GM21529 (cell line): ENCODE data around the gene HPCAL4.

ENCODE experiments used
- ATAC-seq: cut with Tn5 transposase; IDR thresholded peaks from one replicate; pipeline ENCODE4 v1.9.1; 2021; ENCODE audit not compliant: unreplicated experiment

HPCAL4 gene

GRCh38 chr1:39678889-39679288, 12.3 kb downstream of the HPCAL4 start:
- no peak for ATAC-seq

- ATAC-seq: no peak
Measured at GRCh38 chr1:39677645-39678044, 13.6 kb downstream of the HPCAL4 start.

DNA sequence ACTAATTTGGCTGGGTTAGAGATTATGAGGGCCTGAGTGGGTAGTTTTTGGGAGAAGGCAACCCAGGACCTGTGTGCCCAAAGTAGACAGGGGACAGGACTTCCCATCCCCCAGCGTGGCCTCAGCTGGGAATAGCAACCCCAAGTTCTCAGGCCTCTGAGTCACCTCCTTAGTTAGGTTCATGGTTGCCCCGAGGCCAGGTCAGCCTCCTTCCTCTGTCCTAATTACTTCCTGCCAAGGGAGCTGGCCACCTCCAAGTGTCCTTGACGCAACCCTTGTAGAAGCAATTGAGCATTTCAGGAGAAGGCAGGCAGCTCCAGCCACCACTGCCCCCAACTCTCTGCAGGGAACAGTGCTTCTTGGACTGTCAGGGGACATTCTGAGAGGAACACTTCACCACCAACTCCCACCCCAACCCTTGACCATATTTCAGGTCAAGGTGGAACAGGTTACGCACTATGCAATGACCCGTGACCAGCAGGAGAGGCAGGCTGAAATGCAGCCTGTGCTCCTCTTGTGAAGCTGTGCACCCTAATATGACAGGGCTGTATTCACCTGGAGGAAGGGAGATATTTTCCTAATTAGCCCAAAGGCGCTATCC, 14.2 kb downstream of the HPCAL4 start:
- ATAC-seq: no peak

GRCh38 chr1:39675220-39675619, 16.0 kb downstream of the HPCAL4 start:
- no peak for ATAC-seq

GRCh38 chr1:39673215-39673614, 18.0 kb downstream of the HPCAL4 start:
- no peak for ATAC-seq

GRCh38 chr1:39672551-39672947, 18.7 kb downstream of the HPCAL4 start:
- no peak for ATAC-seq

GRCh38 chr1:39671793-39672550, 19.3 kb downstream of the HPCAL4 start, which contains the start of gene NT5C1A:
Gene NT5C1A, minus strand, starts transcription at chr1:39672107. Its CDS starts 69 bp downstream, at chr1:39672038.
- ATAC-seq: no peak

- ATAC-seq: no peak
Measured at GRCh38 chr1:39671433-39671792, 19.8 kb downstream of the HPCAL4 start.

DNA sequence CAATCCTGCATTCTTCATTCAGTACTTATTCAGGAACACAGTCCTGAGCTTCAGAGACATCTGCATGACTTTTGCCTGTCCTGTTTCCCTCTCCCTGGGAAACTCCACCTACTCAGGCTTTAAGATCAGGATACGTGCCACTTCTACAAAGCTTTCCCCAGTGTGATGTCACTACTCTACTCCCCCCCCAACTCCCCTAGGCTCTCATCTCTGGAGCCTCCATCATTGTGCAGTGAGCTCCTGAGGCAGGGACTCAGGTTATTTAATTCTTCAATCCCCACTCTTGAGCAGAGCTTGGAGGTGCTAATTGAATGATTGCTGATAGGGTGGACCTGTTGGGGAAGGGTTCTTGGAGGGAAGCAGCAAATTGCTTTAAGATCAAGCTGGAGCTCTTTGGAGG, 20.5 kb downstream of the HPCAL4 start:
- no peak for ATAC-seq

- no peak for ATAC-seq
Measured at GRCh38 chr1:39668894-39669293, 22.3 kb downstream of the HPCAL4 start.

DNA sequence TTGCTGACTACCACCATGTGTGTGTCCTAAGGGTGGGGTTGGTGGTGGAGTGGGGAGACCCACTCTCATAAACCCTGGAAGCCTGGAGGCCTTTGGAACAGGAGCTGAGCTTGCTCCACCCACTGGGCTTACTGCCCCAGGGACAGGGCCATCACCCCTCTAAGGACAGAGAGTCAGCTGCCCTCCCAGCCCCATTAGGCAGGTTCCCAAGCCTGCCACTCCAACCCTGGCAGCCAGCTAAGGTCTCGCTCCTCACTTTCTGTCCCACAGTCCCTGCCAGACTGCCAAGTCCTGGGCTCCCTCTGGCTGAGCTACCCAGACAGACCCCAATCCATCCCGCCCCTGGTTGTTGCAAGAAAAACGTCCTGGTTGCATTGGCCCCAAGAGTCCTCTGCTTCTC, 23.1 kb downstream of the HPCAL4 start:
- no peak for ATAC-seq

DNA sequence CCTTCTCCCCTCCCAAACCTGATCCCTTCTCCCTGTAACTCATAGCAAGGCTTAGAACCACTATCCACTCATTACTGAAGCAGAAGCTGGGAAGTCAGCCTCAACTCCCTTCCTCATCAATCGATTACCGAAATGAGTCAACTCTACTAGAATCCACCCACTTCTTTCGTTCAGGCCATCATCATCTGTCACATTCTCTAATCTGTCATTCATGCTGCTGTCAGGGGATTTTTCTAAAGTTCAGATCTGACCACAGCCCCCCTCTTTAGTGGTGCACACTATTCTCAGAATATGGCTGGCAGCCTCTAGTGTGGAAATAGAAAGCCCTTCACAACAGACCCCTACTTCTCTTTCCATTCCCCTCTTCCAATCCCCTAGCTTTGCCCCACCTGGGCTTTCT, 24.5 kb downstream of the HPCAL4 start:
- peak; percentile 90 for ATAC-seq

DNA sequence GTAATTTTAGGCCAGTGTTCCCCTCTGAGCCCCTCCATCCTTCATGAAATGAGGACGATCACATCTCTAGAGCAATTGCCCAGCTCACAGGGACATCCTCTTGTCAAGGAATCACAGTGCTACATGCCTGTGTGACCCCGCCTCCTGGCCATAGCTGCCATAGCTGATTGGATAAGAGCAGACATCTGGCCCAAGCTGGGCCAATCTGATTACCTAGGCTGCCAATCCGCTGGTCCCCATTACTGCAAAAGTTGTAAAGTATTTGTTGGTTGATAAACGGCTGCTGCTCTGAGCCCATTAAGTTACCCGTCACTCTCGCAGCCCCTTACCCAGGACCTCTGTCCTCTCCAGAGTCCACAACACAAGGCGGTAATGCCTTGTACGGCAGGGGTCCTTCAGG, 27.7 kb downstream of the HPCAL4 start:
- no peak for ATAC-seq

- no peak for ATAC-seq
Measured at GRCh38 chr1:39662861-39663260, 28.4 kb downstream of the HPCAL4 start.

DNA sequence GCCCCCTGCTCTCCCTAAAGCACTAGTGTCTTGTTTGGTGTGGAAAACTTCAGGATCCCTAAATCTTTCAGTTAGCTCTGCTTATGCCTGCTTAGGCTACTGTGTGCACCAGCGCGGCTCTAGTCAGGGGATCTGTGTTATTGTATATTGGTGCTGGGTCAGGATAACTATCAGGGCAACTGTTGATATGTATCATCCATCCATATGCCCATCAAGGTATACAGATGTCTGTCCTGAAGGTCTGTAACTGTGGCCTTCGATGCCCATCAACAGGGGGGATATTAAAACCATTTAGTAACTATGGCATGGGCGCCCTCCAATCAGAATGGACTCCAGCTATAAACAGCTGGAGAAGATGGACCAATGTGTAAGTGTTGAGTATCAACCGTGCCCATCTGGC, 31.7 kb downstream of the HPCAL4 start:
- no peak for ATAC-seq

DNA sequence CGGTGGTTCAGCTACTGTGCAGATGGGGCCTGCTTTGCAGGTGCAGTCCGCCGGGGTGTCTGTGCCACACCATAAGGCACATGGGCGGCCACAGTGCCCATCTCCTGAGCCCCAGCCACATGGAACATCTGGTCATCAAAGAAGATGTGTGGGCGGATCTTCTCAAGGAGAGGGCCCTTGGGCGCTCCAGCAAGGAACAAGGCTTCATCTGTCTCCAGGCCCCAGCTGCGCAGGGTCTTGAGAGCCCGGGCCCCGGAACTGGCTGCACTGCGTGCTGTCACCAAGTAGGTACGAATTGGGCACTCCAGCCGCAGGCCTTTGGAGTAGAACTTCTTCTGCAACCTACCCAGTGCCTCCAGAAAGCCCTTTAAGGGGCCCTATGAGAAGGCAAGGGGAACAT, 32.1 kb downstream of the HPCAL4 start:
- ATAC-seq: no peak

DNA sequence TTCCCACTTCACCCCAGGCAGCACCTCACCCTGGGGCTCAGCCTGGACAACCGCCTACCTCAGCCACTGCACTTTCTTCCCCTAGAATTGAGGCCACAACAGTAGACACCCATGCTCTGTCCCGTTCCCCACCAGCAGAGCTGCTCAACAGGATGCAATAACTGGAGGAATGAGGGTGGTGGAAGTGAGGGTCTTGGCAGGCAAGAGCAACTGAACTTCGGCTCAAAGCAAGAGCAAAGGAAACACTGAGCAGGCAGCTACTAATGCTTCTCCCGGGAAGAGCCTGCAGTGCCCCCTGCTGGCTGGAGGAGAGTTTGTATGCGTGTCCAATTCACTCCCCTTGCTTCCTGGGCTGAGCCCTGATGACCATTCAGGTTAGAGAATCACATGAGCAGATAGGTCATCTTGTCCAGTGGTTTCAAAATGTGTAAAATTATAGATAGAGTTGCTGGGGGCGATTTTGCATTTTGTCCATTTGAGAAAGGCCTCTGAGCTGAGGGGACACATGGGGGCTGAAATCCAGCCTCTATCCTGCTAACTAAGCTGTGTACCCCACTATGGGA, 33.2 kb downstream of the HPCAL4 start:
- no peak for ATAC-seq

GRCh38 chr1:39657402-39657801, 33.8 kb downstream of the HPCAL4 start:
- ATAC-seq: no peak

DNA sequence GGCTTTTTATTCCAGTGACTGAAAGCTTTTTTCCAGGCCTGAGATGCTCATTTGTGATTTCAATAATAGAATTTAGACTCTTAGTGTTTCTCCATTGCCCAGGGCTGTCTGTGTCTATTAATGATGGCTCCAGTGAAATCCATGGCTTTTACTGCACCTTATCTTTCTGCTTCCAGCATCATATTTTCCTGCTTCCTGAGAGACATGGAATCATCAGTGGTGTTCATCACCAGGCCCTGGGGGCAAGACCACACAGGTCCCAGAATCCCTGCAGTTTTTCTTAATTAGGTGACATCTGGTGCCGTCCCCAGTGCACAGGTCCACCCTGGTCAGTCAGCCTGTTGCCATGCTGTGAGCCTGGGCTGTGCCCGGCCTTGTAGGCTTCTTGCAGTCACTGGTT, 34.8 kb downstream of the HPCAL4 start:
- no peak for ATAC-seq

- ATAC-seq: no peak
Measured at GRCh38 chr1:39655578-39656268, 35.5 kb downstream of the HPCAL4 start.

- ATAC-seq: no peak
Measured at GRCh38 chr1:39654291-39654690, 36.9 kb downstream of the HPCAL4 start.

GRCh38 chr1:39653546-39654031, 37.6 kb downstream of the HPCAL4 start:
- no peak for ATAC-seq
